HG02981 (cell line): Measurements from ENCODE around the gene ZNRD2.
A peak's percentile ranks its signal among the peaks of the same experiment; 100 is the strongest.

ENCODE experiments used
- ATAC-seq: cut with Tn5 transposase; IDR thresholded peaks from one replicate; pipeline ENCODE4 v1.9.1; 2021; ENCODE audit warnings: mild to moderate bottlenecking, moderate library complexity; ENCODE audit not compliant: unreplicated experiment

The ZNRD2 gene

DNA sequence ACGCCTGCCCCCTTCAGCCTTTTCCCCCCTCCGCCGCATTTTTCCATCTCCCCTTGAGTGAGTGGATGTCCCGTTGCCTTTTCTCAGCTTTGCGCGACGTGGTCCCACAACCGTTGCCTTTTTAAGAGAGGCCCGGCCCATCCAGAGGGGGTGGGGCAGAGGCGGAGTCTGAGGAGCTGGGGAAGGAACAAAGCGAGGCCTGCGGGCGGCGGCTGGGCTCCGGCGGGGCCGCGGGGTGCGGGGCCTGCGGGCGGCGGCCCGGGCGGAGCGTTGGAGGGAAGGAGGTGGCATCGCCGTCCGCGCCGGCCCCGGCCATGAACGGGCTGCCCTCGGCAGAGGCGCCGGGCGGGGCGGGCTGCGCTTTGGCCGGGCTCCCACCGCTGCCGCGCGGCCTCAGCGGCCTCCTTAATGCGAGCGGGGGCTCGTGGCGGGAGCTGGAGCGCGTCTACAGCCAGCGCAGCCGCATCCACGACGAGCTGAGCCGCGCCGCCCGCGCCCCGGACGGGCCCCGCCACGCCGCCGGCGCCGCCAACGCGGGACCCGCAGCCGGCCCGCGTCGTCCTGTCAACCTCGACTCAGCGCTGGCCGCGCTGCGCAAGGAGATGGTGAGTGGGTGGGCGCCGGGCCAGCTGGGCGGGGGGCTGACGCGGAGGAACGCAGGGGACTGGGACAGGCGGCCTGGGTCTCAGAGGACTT is 2.2 kb downstream of the ZNRD2 start, which contains the start of gene FAM89B:
FAM89B (plus strand) TSS at position 183 of the 696 bp plus-strand sequence; CDS start at position 315, 132 bp downstream.
- no peak for ATAC-seq

DNA sequence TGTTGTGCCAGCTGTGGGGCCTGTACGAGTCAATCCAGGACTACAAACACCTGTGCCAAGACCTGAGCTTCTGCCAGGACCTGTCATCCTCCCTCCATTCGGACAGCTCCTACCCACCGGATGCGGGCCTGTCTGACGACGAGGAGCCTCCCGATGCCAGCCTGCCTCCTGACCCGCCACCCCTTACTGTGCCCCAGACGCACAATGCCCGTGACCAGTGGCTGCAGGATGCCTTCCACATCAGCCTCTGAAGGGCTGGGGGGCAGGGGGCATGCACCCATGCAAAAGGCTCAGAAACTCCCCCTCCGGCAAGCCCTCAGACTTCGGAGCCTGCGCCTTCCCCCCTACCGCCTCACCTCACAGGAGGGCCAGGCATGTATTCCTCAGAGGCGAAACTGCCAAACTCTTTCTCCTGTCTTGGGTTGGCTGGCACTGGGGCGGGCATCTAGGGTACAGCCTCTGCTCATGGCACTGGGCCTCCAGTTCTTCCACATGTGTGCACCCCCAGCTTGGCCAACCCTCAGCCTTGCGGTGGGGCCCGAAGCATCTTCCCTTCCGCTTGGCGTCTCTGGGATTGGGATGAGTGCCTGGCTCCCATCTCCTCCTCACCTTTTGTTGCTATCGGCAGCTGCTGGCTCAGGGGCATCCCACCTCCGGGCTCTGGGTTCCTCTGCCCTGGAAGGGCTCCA is 3.3 kb downstream of the ZNRD2 start:
- no peak for ATAC-seq

DNA sequence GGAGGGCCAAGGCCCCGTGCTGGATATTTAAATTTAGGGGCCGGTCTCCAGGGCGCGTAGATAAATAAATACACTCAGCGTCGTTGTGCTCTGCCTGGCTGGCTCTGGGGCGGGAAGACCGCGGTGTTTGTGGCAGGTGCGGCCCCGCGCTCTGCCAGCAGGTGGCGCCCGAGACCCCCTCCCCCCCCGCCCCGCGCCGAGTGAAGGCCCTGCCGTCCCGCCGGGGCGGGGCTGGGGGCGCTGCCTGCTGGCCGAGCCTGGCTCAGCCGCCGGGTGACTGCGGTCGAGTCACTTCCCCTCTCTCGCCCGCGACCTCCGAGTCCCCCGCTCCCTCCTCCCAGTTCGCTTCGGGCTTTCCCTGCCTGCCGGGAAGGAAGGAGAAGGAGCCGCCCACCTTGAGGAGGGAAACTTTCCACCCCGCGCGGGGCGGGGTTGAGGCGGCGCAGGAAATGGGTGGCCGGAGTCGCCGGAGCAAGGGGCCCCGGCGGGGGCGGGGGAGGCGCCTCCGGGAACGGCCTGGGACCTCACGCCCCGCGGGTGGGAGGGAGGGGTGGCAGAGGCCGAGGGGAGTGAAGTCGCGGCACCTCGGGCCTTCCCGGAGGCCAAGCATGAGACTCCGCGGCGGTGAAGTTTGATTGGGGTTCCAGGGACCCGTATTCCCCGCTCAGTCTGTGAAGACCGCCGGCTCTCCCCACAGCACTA is 4.0 kb downstream of the ZNRD2 start:
- peak; percentile 32 for ATAC-seq

DNA sequence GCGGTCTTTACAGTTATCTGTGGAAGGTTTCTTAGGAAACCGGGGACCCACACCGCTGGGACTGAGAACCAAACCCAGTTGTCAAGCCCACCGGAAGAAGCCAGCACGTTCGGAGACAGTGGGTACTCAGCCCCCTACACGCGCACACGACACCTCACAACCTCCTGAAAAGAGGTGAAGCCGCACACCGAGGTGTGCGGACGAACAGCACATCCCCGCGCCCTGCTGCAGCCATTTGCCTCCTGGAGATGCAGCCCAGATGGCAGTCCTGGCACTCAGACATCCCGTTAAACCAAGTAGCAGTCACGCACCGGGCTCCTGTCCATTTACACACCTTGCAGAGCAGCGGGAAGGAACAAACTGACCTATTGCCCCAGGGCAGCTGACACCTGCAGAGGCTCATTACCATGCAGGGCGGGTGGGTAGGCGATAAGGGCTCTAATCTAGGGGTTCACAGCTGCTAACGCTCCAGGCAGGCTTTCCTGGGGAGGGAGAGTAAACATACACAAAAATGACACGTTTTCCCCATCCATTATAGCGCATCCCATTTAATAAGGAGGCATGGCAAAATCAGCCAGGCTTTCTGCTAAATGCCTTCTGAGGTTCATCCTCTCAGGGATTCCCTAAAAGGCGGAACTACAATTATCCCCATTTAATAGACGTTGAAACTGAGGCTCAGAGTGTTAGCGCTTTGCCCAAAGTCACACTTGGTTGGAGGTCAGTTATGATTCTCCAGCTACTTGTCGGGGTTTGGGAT is 4.7 kb downstream of the ZNRD2 start:
- no peak for ATAC-seq

DNA sequence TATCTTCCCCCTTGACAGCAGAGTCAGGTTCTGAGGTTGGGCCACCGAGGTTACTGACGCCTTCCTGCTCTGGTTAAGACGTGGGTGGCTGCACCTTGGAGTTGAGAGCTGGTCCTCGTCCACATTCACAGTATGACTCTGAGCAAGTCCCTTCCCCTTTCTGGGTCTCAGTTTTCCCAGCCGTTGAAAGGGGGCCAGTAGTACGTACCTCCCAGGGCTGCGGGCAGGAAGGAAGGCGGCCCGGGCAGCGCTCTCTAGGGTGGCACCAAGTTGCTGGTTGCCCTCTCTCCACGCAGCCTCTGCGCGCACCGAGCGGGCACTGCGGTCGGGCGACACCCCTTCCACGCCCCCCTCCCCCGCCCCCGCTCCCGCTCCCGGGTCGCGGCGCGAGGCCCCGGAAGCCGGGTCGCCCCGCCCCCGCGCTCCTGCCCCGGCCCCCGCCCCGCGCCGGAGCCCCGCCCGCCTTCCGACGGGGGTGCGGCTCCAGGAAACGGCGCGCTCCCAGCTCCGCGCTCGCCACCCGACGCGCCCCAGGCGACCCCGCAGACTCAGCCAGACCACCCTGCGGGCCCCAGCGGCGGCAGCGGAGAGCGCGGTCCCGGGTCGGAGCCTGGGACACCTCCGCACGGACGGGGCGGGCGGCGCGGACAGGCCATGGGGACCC is 5.4 kb downstream of the ZNRD2 start, which contains the start of gene EHBP1L1:
EHBP1L1 (plus strand) TSS at position 486 of the 664 bp plus-strand sequence. CDS start 250 bp downstream, outside the sequence.
- ATAC-seq = no peak

DNA sequence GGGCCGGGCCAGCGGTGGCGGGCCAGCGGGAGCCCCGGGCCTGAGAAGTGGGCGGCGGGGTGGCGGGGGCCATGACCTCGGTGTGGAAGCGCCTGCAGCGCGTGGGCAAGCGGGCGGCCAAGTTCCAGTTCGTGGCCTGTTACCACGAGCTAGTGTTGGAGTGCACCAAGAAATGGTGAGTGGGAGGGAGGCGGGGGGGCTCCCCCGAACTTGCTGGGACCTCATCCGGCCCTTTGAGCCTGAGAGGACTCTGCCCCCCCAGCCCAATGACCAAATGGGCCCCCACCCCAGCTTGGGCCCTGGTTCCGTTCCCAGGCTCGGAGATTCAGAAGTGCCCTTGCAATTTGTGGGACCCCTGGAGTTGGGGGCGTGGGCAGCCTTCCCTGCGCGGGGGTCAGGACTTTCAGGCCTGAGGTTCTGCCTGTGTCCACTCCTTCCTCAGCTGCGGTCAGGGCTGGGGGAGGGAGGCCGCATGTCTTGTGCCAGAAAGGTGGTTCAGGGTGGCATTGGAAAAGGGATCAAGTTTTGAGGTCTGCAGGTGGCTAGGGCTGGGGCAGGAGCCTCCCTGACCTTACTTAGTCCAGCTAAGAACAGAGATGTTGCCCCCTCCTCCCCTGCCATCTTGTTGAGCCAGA is 6.1 kb downstream of the ZNRD2 start:
- ATAC-seq = no peak

DNA sequence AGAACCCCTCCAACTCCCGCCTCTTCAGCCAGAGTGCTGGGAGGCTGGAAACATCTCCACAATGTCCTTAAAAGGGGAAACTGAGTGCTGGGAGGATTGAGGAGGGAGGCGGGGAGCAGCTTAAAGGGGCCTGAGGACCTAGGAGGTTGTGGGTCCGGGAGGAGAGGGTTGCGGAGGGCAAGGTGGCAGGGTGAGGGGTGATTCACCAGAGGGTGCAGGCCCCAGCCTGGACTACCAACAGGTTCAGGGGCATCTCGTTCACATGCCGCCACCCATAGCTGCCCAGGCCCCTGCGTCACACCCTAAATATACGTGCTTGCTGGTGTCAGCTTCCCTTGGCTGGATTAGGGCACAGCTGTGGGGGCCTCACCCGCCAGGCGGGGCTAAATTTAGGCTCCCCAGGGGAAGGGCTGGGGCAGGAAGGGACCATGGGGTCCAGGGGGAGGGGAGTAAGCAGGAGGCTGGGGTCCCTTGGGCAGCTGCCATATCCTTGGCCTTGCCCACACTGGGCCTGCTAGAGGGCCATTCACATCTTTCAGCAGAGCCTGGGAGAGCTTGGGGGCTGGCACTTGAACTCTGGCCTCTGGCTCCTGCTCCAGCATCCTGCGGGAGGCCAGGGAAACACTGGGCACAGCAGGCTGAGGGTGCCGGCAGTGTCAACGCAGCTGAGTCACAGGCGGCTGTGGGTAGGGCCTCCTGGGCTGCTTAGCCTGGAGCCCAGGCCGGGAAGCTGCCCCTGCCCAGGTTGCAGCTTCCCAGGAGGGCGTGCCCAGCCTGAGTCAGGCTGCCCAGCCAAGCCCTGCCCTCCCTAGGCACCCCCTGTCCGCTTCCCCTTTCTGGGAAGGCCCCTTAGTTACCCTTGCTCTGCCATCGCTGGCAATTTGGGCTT is 6.8 kb downstream of the ZNRD2 start:
- ATAC-seq = no peak

DNA sequence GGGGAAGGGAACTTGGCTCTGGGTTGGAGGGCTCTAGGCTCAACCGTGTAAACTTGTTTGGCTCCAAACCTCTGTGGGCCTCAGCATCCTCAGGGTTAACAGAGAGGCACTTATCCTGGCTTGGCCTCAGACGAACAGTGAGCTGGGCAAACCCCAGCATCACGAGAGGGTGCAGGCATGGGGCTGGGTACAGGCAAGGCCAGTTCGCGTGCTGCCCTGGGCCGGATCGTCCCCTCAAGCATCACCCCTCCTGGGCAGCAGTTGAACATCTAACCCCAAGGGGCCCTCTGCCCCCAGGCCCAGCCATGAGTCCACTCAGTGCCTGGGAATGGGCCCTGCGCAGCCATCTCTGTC is 7.5 kb downstream of the ZNRD2 start:
- no peak for ATAC-seq

DNA sequence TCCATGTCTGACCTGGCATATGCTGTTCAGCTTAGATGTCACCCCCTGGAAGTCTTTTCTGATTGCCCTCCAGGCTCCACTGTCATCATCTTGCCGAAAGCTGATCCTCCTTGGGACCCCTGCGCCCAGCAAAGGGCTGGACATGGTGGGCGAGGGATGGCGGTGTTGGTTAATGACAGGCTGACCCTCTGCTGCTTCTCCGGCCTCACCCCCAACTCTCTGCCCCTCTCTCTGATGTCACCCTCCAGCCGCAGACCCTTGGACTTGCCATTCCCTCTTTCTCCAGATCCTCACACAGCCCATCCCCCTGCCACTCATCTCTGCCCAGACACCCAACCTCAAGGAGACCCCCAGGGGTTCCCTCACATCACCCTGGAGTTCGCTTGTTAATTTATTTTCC is 7.9 kb downstream of the ZNRD2 start:
- ATAC-seq = no peak

DNA sequence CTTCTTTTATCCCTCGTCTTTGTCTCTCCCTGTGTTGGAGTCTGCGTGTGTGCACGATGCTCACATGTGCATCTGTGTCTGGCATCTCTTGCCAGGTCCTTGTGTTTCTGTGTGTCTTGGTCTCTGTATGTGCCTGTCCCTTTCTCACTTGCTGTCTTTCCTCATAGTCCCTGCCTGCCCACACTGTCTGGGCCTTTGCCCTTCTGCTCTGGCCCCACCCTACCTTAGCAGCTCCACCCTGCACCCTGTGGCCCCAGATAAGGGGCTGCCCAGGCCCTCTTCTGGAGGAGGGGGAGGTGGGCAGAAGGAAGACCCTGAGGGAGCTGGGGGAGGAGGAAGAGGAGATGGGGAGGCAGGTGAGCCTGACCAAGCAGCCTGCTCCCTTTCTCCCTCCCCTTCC is 8.4 kb downstream of the ZNRD2 start:
- no peak for ATAC-seq

DNA sequence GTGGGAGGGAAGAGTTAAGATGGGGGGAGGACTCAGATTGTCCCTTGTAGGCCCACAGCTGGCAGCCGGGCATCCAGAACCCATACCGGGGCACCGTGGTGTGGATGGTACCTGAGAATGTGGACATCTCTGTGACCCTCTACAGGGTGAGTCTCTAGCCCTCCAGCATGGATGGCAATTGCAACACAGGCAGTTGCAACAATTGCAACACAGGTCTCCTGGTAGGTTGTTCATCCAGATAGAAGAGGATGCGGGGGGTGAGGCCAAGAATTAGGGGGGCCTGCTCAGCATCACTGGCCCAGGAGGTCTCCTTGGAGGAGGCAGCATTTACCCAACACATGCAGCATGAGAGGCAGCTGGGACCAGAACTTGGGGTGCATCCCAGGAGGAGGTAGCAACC is 9.0 kb downstream of the ZNRD2 start:
- ATAC-seq = no peak

DNA sequence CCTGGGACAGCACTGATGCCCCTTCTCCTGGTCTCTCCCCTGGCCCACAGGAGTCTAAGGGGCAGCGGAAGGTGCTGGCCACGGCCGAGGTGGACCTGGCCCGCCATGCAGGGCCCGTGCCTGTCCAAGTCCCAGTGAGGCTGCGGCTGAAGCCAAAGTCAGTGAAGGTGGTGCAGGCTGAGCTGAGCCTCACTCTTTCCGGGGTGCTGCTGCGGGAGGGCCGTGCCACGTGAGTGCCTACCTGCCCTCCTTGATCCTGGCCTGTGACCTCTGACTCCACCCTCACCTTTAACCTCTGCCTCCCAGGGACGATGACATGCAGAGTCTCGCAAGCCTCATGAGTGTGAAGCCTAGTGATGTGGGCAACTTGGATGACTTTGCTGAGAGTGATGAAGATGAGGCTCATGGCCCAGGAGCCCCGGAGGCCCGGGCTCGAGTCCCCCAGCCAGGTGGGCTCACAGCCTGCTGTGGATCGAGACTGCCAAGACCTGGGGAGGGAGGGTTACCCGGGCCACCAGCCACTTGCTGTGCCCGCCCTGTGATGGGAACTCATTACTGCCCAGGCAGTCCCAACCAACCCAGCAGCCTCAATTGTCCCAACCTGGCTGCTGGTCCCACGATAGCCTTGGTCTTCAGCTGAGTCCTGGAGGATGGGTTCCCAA is 9.9 kb downstream of the ZNRD2 start:
- no peak for ATAC-seq

DNA sequence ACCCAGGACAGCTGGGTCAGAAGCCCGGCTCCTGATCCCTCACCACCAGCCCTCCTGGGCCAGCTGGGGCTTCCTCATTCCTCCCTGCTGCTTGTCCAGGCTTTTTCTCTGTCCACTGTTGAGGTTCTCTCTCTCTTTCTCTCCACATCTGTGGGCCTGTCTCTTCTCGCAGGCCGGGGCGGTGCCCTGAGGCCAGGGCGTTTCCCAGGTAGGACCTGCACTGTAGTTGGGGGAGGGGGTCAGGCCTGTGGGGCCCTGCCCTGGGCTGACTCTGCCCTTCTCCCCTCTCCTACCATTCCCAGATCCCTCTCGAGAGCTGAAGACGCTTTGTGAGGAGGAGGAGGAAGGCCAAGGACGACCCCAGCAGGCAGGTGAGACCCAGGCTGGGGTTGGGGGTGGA is 10.5 kb downstream of the ZNRD2 start:
- no peak for ATAC-seq

DNA sequence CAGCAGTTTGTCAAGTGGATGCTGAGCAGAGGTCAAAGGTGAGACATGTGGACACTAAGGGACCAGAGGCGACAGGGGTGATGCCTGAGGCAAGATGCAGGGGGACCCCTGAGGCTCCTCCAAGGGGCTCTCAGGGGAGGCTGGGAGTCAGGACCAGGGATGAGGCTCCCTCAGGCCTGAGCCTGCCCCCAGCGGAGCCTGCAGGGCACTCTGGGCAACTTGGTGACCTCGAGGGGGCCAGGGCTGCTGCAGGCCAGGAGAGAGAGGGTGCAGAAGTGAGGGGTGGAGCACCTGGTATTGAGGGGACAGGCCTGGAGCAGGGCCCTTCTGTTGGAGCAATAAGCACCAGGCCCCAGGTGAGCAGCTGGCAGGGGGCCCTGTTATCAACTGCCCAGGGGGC is 11.7 kb downstream of the ZNRD2 start:
- ATAC-seq = no peak

DNA sequence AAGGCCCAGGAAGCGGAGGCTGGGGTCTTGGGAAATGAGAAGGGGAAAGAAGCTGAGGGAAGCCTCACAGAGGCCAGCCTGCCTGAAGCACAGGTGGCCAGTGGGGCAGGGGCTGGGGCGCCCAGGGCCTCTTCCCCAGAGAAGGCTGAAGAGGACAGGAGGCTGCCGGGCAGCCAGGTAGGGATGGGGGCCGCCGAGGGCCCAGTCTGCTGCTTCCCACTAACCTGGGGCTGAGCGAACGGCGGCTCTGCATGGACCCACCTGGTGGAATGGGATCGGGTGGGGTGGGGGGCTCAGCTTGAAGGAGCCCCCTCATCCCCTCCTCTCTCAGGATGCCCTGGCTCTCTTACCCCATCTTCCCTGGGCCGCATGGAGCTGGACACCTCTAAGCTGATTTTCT is 13.3 kb downstream of the ZNRD2 start:
- no peak for ATAC-seq

DNA sequence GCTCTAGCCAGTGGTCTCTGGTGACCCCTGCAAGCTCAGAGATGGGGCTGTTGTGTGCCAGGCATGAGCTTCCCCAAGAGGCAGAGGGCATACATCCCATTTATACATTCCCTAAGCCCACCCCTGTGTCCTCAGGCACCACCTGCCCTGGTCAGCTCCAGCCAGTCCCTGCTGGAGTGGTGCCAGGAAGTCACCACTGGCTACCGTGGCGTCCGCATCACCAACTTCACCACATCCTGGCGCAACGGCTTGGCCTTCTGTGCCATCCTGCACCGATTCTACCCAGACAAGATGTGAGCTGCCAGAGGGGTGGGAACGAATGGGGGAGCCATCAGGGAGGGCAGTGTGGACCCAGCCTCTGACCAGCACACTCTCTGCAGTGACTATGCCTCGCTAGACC is 13.8 kb downstream of the ZNRD2 start:
- no peak for ATAC-seq

DNA sequence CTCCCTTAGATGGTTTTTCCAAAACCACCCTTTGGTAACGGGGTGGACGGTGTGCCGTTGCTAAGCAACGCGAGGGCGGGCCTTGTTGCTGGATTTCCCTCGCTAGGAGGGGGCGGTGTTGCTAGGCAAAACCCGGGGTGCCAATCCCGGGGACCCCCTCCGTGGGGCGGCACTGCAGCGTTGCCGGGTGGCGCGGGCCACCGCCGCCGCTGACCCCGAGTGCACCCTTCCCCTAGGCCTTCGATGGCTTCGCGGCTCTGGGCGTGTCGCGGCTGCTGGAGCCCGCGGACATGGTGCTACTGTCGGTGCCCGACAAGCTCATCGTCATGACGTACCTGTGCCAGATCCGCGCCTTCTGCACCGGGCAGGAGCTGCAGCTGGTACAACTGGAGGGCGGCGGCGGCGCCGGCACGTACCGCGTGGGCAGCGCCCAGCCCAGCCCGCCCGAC is 14.5 kb downstream of the ZNRD2 start:
- no peak for ATAC-seq

DNA sequence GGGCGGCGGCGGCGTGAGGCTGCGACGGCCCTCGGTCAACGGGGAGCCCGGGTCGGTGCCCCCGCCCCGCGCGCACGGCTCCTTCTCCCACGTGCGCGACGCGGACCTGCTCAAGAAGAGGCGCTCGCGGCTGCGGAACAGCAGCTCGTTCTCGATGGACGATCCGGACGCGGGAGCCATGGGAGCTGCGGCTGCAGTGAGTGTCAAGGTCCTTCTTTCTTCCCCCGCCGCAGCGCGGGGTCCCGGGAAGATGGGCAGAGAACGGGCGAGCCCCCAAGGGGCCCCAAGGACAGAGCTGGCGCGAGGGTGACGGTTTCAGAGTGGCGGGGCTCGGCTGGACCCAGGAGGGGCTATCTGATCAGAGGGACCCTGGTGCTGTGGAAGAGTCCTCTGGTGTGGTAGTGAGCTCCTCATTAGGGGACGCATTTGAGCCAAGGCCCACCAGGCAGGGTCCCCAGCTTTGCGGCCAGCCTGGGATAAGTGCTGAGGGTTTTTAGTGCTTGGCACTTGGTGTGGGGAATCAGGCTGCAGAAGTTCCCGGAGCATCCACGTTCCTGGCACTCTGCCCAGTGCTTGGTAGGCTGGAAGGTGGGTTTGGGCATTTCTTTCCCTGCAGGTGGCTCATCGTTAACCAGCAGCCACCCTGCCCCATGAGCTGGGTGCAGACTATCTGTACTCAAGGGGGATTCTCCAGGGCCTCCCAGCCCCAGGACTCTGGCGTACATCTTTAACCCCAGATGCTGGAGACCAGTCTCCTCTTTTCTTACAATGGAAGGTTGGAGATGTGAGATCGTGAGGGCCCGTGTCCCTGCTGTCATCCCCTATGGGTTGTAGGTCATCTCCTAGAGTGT is 15.3 kb downstream of the ZNRD2 start:
- ATAC-seq = no peak
